ENCODE measurements around the gene HCFC1.

GRCh38 chrX:153929576-153929975 is 42.0 kb downstream of the HCFC1 start:
- TF ChIP-seq, protein P1, sequence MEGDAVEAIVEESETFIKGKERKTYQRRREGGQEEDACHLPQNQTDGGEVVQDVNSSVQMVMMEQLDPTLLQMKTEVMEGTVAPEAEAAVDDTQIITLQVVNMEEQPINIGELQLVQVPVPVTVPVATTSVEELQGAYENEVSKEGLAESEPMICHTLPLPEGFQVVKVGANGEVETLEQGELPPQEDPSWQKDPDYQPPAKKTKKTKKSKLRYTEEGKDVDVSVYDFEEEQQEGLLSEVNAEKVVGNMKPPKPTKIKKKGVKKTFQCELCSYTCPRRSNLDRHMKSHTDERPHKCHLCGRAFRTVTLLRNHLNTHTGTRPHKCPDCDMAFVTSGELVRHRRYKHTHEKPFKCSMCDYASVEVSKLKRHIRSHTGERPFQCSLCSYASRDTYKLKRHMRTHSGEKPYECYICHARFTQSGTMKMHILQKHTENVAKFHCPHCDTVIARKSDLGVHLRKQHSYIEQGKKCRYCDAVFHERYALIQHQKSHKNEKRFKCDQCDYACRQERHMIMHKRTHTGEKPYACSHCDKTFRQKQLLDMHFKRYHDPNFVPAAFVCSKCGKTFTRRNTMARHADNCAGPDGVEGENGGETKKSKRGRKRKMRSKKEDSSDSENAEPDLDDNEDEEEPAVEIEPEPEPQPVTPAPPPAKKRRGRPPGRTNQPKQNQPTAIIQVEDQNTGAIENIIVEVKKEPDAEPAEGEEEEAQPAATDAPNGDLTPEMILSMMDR (IDR thresholded peaks at IDR 0.05): no peak
- no peak for TF ChIP-seq POLR2A (IDR thresholded peaks at IDR 0.05)
